ENCODE measurements around the gene ERCC1. TPM values are rescaled to one million over a fixed set of nuclear protein-coding genes. Genes with fewer than 3 reads are reported as not detected.

ERCC1 gene
- total and polyA plus RNA-seq, 2 of the 13 experiments (the other 11 are each of a cell fraction or from before 2014, with no cell fraction given), result 40.0 to 66.4 TPM

DNA sequence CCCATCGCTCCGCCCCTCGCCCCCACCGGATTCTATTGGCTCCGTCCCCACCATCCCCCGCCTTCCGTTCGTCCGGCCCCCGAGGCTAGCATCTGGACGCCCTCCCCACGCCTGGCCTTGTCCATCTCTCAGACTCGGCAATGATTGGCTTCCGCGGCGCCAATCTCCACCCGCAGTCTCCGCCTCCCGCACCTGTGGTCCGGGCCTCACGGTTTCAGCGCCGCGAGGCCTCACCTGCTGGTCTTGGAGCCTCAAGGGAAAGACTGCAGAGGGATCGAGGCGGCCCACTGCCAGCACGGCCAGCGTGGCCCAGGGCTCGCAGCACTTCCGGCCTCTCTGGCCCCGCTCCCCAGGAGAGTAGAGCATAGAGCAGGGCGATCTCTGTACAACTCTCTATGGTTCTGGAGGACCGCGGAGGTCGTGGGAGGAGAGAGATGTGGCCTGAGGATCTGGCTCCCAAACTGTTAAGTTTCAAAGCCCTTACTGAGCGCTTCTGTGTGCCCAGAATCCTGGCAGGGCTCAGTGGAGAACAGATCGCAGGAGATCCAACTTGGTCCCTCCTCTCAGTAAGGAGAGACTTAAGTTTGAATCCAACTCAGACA is at the start of gene ERCC1 (continued):
- TF ChIP-seq, protein P1, sequence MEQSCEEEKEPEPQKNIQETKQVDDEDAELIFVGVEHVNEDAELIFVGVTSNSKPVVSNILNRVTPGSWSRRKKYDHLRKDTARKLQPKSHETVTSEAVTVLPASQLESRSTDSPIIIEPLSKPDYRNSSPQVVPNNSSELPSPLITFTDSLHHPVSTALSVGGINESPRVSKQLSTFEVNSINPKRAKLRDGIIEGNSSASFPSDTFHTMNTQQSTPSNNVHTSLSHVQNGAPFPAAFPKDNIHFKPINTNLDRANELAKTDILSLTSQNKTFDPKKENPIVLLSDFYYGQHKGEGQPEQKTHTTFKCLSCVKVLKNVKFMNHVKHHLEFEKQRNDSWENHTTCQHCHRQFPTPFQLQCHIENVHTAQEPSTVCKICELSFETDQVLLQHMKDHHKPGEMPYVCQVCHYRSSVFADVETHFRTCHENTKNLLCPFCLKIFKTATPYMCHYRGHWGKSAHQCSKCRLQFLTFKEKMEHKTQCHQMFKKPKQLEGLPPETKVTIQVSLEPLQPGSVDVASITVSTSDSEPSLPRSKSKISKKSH (CRISPR knock-in tag; IDR thresholded peaks at IDR 0.05; ENCODE audit: borderline replicate concordance), result peak; percentile 65; the same call in 1 of the 2 replicates
- TF ChIP-seq, protein P2, sequence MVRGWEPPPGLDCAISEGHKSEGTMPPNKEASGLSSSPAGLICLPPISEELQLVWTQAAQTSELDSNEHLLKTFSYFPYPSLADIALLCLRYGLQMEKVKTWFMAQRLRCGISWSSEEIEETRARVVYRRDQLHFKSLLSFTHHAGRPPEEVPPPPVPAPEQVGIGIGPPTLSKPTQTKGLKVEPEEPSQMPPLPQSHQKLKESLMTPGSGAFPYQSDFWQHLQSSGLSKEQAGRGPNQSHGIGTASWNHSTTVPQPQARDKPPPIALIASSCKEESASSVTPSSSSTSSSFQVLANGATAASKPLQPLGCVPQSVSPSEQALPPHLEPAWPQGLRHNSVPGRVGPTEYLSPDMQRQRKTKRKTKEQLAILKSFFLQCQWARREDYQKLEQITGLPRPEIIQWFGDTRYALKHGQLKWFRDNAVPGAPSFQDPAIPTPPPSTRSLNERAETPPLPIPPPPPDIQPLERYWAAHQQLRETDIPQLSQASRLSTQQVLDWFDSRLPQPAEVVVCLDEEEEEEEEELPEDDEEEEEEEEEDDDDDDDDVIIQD (CRISPR knock-in tag; IDR thresholded peaks at IDR 0.05; ENCODE audit: low read depth), result peak; percentile 46; the same call in 1 of the 2 replicates
- TF ChIP-seq ELF1 (CRISPR knock-in tag; IDR thresholded peaks at IDR 0.05) (peak; percentile 94), MAFG (CRISPR knock-in tag; IDR thresholded peaks at IDR 0.05) (no peak), ZNF710 (CRISPR knock-in tag; IDR thresholded peaks at IDR 0.05; ENCODE audit: borderline replicate concordance) (0 out of 2 replicates have a peak, but pooled peaks have one; percentile 39), ZSCAN22 (CRISPR knock-in tag; IDR thresholded peaks at IDR 0.05) (no peak), ZNF350 (CRISPR knock-in tag; IDR thresholded peaks at IDR 0.05; ENCODE audit: borderline replicate concordance, low read depth) (peak; percentile 99; the same call in 1 of the 2 replicates), ZNF800 (CRISPR knock-in tag; IDR thresholded peaks at IDR 0.05) (no peak), ZFX (CRISPR knock-in tag; IDR thresholded peaks at IDR 0.05; ENCODE audit: low read depth) (peak; percentile 99), ZBTB20 (CRISPR knock-in tag; IDR thresholded peaks at IDR 0.05; ENCODE audit: borderline replicate concordance, low read depth) (peak; percentile 88; the same call in 1 of the 2 replicates), ZFP36L2 (CRISPR knock-in tag; IDR thresholded peaks at IDR 0.05) (peak; percentile 90; the same call in 1 of the 2 replicates), ZNF703 (CRISPR knock-in tag; IDR thresholded peaks at IDR 0.05; ENCODE audit: borderline replicate concordance) (0 out of 2 replicates have a peak, but pooled peaks have one; percentile 31), ASH2L (IDR thresholded peaks at IDR 0.05; ENCODE audit: insufficient read length, low read depth, low read length) (peak; percentile 81), KDM1A (CRISPR knock-in tag; IDR thresholded peaks at IDR 0.05) (0 out of 2 replicates have a peak, but pooled peaks have one; percentile 21), HNF1B (CRISPR knock-in tag; IDR thresholded peaks at IDR 0.05) (peak; percentile 85), ZNF317 (CRISPR knock-in tag; IDR thresholded peaks at IDR 0.05) (peak; percentile 82), ATF2 (CRISPR knock-in tag; IDR thresholded peaks at IDR 0.05) (peak; percentile 49), ZSCAN9 (CRISPR knock-in tag; IDR thresholded peaks at IDR 0.05; ENCODE audit: borderline replicate concordance) (no peak)
